HG02852 (cell line): Measurements from ENCODE around the gene KANK4.

Source experiments
- ATAC-seq: cut with Tn5 transposase; IDR thresholded peaks from one replicate; pipeline ENCODE4 v1.9.1; 2021; ENCODE audit warnings: mild to moderate bottlenecking, moderate library complexity; ENCODE audit not compliant: unreplicated experiment

The KANK4 gene

GRCh38 chr1:62318756-62319544, at the start of gene KANK4:
Gene KANK4 (minus strand): TSS chr1:62319434. CDS start chr1:62281564, 37,870 bp downstream.
- ATAC-seq: no peak

- no peak for ATAC-seq
Observed at GRCh38 chr1:62368989-62369388, 49.8 kb upstream of the KANK4 start.

GRCh38 chr1:62367005-62367557, 47.8 kb upstream of the KANK4 start:
- ATAC-seq: no peak

GRCh38 chr1:62364721-62365120, 45.5 kb upstream of the KANK4 start:
- ATAC-seq: no peak

DNA sequence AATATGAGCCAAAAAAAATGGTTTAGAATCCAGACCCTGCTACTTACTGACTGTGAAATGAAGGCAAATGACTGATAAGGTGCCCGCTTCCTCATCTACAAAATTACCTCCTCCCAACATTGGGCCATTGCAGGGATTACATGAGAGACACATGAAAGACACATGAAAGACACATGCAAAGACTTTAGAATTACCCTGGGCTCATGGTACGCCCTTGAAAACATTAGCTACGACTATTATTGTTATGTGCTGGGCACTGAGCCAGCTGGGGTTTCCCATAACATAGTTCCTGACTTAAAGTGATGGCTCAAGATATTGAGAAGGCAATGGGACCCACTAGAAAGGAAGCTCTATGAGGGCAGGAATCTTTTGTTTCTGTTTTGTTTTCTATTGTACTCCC, 43.7 kb upstream of the KANK4 start:
- no peak for ATAC-seq

- ATAC-seq: no peak
Observed at GRCh38 chr1:62362061-62362917, 43.1 kb upstream of the KANK4 start.

GRCh38 chr1:62361431-62361830, 42.2 kb upstream of the KANK4 start:
- ATAC-seq: no peak

GRCh38 chr1:62358665-62359373, 39.6 kb upstream of the KANK4 start:
- no peak for ATAC-seq

DNA sequence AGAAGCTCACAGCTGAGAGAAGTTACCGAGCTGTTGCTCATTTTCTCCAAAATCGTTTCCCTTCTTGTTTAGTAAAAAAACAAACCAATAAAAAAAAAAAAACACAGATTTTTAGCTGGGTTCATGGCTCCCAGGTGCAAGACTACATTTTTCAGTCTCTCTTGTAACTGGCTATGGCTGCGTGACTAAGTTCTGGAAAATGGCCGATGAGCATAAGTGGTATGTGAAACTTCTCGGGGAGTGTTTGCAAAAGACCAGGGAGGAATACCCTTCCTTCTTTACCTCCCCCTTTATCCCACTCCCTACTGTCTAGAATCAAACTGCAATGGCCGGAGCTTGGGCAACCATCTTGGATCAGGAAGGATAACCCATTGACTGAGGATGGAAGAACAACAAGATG, 38.7 kb upstream of the KANK4 start:
- no peak for ATAC-seq

- peak; percentile 79 for ATAC-seq
Observed at GRCh38 chr1:62356257-62356835, 37.1 kb upstream of the KANK4 start.

DNA sequence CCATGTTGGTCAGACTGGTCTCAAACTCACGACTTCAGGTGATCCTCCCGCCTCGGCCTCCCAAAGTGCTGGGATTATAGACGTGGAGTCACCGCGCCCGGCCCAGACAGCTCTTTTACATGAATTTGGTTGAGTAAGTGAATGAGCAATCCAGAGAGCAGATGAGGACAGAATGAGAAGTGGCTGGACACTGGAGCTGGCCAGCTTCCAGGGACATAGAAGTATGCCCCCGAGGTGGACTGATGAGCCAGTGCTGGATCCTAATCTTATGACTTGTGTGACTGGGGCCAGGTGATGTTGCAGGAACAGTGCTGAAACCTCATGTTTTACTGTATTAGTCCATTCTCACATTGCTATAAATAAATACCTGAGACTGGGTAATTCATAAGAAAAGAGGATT, 35.9 kb upstream of the KANK4 start:
- no peak for ATAC-seq

DNA sequence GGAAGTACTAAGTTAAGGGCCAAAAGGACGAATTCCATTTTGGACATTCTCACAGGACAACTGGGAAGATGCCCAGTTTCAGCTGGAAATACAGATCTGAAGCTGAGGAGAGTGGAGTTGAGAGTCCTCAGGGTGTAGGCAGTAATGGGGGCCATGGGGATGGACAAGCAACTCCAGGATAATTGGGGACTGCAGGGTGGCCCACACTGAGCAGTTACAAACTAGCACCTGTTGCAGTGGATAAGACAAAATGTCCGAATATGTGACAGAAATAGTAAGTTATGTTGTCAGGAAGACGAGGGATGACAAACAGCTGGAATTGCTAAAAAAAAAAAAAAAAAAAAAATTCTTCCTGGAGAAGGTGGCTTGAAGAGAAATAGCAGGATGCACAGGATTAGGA, 34.6 kb upstream of the KANK4 start:
- no peak for ATAC-seq

DNA sequence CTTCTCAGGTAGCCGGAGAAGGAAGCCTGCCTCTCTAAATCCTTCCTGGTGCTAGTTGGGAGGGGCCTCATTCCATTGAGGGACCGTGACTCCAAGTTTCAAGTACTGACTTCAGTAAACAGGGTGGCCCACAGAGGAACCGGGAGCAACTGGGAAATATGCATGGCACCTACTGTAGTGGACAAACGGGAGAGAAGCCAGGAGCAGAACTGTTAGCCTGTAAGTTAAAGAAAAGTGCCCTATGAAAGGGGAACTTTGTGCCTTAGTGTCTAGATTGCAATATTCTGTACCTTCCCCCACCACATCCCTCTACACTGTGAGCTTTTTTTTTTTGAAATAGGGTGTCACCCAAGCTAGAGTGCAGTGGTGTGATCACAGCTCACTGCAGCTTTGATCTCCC, 33.2 kb upstream of the KANK4 start:
- ATAC-seq: no peak

DNA sequence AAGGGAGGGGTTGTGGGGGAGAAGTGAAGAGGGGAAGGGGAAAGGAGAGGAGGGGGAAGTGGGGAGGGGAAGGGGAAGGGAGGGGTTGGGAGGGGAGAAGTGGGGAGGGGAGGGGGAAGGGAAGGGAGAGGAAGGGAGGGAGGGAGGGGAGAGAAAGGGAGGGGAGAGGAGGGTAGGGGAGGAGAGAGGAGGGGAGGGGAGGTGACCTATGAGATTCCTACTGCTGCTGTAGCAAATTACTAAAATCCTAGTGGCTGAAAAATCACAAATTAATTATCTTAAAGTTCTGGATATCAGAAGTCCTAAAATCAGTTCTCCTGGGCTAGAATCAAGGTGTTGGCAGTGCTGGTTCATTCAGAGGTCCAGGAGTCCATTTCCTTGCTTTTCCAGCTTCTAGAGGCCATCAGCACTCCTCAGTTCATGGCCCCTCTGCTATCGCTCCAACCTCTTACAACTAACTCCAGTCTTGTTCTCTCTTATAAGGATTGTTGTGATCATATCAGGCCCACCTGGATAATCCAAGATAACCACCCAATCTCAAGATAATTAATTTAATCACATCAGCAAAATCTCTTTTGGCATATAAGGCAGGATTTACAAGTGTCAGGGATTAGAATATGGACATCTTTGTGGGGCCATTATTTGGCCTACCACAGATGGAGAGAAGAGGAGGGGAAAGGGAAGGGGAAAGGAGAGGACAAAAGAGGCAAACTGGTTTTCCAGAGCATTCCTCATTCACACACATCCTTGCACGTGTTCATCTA, 30.4 kb upstream of the KANK4 start:
- no peak for ATAC-seq

DNA sequence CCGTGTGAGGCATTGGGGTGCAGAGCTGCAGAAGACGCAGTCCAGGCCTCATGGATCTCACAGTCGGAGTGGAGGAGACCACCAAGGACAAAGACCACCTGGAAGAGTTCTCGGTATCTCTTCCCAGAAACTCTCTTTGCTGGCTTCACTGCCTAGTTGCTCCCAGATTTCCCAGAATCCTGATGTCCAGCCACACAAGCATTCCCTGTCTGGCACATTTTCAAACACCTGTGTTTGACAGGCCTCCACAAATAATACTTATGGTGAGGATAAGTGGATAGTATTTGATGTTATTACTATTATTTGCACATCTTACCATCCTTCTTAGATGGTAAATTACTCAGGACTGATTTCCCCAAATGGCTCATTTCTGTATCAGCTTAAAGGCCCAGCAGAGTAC, 27.7 kb upstream of the KANK4 start:
- no peak for ATAC-seq

DNA sequence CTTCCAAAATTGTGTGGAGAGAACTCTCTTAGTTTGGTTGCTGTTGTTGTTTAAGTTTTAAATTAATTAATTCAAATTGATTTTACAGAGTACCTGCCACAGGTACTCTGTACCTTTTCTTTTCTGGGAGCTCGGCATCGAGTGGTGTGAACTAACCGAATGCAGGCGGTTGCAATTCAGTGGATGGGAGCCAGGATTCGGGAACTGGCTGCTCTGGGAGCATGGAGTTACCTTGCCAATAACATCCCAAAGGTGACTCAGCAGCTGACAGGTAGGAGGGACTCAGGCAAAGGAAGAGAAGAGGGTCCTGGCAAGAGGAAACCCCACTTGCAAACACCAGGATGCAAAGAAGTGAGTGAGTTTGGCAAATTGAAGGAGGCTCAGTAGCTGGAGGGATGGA, 24.7 kb upstream of the KANK4 start:
- ATAC-seq: no peak

DNA sequence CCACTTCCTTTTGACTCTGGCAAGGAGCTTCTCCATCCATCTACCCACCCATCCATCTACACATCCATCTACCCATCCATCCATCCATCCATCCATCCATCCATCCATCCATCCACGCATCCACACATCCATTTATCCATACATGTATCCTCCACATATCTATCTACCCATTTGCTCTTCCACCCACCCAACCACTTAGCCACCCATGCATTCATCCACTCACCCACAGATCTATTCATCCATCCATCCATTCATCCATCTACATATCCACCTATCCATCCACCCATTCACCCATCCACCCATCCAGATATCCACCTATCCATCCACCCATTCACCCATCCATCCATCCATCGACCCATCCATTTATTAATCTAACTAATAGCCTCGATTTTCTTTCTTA, 23.0 kb upstream of the KANK4 start:
- no peak for ATAC-seq

DNA sequence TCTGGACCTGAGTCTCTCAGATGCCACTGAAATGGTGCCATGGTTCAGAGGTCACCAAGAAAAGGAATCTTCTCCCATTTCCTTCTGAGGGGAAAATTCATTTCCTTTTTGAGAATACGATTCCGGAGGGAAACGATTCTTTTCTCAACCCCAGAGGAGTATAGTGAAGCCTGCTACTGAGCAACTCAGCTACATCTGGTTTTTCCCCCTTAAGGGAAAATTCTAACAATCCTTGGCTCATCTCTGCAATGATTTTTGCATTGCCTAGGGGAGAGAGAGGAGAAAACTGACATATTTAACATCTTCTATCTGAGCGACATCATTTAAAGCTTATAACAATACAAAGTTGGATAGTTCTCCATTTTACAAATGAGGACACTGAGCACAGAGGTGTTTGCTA, 22.4 kb upstream of the KANK4 start:
- no peak for ATAC-seq

DNA sequence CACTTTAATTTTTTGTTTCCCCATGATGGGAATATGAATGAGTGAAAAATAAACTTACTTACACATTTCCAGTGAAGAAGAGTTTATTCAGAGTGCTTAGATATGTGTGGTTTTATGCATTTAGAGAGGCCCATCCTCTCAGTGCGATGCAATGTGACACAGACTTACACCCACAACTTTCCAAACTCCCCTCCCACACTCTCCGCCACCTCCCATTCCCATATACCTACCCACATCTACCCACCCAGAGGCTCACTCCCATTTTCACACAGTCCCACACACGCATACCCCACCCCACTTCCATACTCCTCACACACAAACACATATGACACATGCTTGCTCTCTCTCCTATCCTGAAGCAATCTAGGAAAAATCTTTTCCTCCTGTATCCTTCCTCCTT, 21.9 kb upstream of the KANK4 start:
- no peak for ATAC-seq
